ENCODE results near the gene WAS. TPM values are rescaled to one million over a fixed set of nuclear protein-coding genes. Genes with fewer than 3 reads are reported as not detected.
A peak's percentile ranks its signal among the peaks of the same experiment; 100 is the strongest.
"Not testable (repeated sequence)": the region's sequence is repeated elsewhere in the genome, so short reads cannot be mapped to it uniquely, and the experiment has no call there.

Gene WAS
- polyA plus RNA-seq, 1 donor from 2014 or later = 26.5 TPM

- Mint-ChIP-seq H3K27ac (peak overlapping the region in 2 of 3 donors; percentile 78), H3K27me3 (no peaks in the 10 kb centered on the region), H3K36me3 (peaks cover 2% of the 10 kb centered on the region), H3K4me1 (peaks cover 3 to 21% (median 15%) of the 10 kb centered on the region in 3 donors), H3K4me3 (peak overlapping the region; percentile 87 to 94 (median 91)), H3K9me3 (no peaks in the 10 kb centered on the region)
Observed at GRCh38 chrX:48676893-48677270, 6.7 kb upstream of the WAS start.

- Mint-ChIP-seq H3K27me3 (no peaks in the 10 kb centered on the region), H3K4me3 (peak overlapping the region; percentile 87 to 94 (median 91)), H3K9me3 (no peaks in the 10 kb centered on the region), H3K27ac (peak overlapping the region in 2 of 3 donors; percentile 47 to 78), H3K36me3 (peaks cover 2% of the 10 kb centered on the region), H3K4me1 (peaks cover 3 to 26% (median 15%) of the 10 kb centered on the region in 3 donors)
Observed at GRCh38 chrX:48677516-48677915, 6.1 kb upstream of the WAS start.

GRCh38 chrX:48680467-48680866 is 3.1 kb upstream of the WAS start:
- H3K27me3 Mint-ChIP-seq, H3K36me3 Mint-ChIP-seq, H3K9me3 Mint-ChIP-seq: not testable (repeated sequence)
- H3K4me1 Mint-ChIP-seq = peaks cover 10 to 40% (median 32%) of the 10 kb centered on the region in 3 donors
- H3K4me3 Mint-ChIP-seq = peak overlapping the region in 2 of 4 donors; percentile 52 to 70
- peak overlapping the region in 1 of 3 donors; percentile 21 for H3K27ac Mint-ChIP-seq

DNA sequence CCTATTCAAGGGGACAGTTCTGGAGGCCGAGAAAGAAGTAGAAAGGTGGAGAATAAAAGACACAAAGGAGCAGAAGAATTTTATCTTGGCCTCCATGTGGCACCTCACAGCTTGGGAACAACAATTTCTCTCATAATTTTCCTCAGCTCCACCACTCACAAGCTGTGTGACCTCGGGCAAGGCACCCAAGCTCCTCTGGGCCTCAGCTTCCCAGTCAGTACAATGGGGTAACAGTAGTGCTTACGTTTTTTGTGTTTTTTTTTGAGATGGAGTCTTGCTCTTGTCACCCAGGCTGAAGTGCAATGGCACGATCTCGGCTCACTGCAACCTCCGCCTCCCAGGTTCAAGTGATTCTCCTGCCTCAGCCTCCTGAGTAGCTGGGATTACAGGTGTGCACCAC is 2.7 kb upstream of the WAS start:
- H3K27me3 Mint-ChIP-seq, H3K9me3 Mint-ChIP-seq, H3K36me3 Mint-ChIP-seq: not testable (repeated sequence)
- Mint-ChIP-seq H3K4me1 (peaks cover 10 to 42% (median 32%) of the 10 kb centered on the region in 3 donors), H3K27ac (peak overlapping the region in 1 of 3 donors; percentile 21), H3K4me3 (peak overlapping the region in 2 of 4 donors; percentile 52 to 70)

DNA sequence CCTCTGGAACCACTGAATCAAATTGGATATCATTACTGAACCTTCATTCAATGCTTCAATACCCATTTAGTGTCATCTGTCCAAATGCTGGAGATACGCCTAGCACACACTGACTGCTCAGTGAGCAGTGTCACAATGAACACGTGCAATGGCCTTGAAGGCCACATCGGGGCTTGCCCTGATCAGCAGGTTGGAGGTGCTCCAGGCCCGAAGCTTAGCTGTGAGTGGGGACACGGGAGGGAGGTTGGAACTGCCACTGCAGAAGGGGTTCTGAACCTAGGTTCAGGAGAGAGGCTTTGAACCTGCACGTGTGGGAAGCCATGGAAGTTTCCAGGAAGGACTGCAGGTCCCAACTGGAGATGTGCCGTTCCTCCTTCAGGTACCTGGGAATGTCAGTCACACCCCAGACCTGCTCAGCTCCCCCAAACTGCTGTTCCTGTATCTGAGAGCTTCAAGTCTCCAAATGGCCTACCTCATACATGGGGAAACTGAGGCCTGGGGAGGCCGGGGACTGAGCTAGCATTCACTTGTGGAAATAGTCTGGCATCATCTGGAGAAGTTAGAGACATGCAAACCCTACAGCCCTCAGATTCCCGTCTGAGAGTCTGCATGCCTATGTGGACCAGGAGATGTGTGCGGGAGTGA is 1.9 kb upstream of the WAS start:
- Mint-ChIP-seq H3K27ac (peak overlapping the region in 1 of 3 donors; percentile 41), H3K4me1 (peaks cover 15 to 46% (median 34%) of the 10 kb centered on the region in 3 donors), H3K9me3 (no peaks in the 10 kb centered on the region), H3K4me3 (peak overlapping the region in 1 of 4 donors; percentile 43), H3K36me3 (peaks cover 5% of the 10 kb centered on the region), H3K27me3 (no peaks in the 10 kb centered on the region)

DNA sequence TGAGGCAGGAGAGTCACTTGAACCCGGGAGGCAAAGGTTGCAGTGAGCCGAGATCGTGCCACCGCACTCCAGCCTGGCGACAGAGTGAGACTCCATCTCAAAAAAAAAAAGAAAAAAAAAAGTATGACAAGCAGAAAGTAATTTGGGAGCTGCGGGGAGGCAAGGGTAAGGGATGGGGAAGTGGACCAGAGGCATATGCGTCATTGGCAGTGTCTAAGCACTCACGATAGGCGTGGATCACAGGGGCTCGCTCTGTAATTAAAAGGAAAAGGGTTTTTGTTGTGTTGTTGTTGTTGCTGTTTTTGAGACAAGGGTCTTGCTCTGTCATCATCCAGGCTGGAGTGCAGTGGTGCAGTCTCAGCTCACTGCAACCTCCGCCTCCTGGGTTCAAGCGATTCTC is 804 bp upstream of the WAS start:
- H3K27me3 Mint-ChIP-seq = not testable (repeated sequence)
- H3K4me3 Mint-ChIP-seq = peak overlapping the region in 2 of 4 donors; percentile 31 to 92
- H3K4me1 Mint-ChIP-seq = peaks cover 15 to 45% (median 32%) of the 10 kb centered on the region in 3 donors

DNA sequence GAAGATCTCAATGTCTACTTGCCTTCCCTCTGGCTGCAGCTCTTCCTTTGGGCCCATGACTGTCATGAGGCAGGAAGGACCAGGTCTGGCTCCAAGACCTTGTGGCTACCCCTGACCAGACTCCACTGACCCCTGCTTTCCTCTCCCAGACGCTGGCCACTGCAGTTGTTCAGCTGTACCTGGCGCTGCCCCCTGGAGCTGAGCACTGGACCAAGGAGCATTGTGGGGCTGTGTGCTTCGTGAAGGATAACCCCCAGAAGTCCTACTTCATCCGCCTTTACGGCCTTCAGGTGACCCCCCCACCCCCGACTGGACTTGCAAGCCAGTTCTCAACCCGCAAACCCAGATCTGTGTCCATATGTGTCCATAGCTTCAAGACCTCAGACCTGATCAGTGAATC is 535 bp downstream of the WAS start:
- Mint-ChIP-seq H3K27me3 (peaks cover 2% of the 10 kb centered on the region), H3K4me1 (peaks cover 12 to 45% (median 28%) of the 10 kb centered on the region in 3 donors), H3K9me3 (peaks cover 0 to 1% (median 0%) of the 10 kb centered on the region in 3 donors)

More for the DNA sequence above, 804 bp upstream of the WAS start:
- not testable (repeated sequence) for H3K9me3 Mint-ChIP-seq, H3K36me3 Mint-ChIP-seq
- H3K27ac Mint-ChIP-seq = peak overlapping the region in 1 of 3 donors; percentile 98

DNA sequence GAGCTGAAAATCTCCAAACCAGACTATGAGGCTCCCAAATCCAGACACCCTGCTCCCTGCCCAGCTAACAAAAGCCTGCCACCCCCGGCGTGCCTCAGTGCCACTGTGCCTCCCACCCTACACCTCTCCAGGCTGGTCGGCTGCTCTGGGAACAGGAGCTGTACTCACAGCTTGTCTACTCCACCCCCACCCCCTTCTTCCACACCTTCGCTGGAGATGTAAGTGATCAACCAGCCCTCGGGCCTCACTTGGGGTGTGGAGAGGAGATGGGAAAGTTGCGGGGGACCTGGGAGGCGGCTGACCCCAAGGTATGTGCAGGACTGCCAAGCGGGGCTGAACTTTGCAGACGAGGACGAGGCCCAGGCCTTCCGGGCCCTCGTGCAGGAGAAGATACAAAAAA is 1.8 kb downstream of the WAS start:
- Mint-ChIP-seq H3K27ac (no peak overlapping the region), H3K27me3 (peaks cover 2% of the 10 kb centered on the region), H3K4me1 (peaks cover 12 to 38% (median 25%) of the 10 kb centered on the region in 3 donors), H3K4me3 (peak overlapping the region in 1 of 4 donors; percentile 87), H3K36me3 (peaks cover 3% of the 10 kb centered on the region), H3K9me3 (peaks cover 0 to 1% (median 0%) of the 10 kb centered on the region in 3 donors)

More for the DNA sequence above, 535 bp downstream of the WAS start:
- H3K27ac Mint-ChIP-seq = peak overlapping the region; percentile 73 to 98 (median 92)
- H3K36me3 Mint-ChIP-seq = peaks cover 5% of the 10 kb centered on the region
- peak overlapping the region; percentile 87 to 96 (median 91) for H3K4me3 Mint-ChIP-seq

- Mint-ChIP-seq H3K9me3 (peaks cover 0 to 1% (median 0%) of the 10 kb centered on the region in 3 donors), H3K4me3 (no peak overlapping the region), H3K27ac (no peak overlapping the region), H3K27me3 (peaks cover 2% of the 10 kb centered on the region), H3K36me3 (peaks cover 3% of the 10 kb centered on the region), H3K4me1 (peaks cover 8 to 17% (median 16%) of the 10 kb centered on the region in 3 donors)
Observed at GRCh38 chrX:48688531-48689150, 5.0 kb downstream of the WAS start.

DNA sequence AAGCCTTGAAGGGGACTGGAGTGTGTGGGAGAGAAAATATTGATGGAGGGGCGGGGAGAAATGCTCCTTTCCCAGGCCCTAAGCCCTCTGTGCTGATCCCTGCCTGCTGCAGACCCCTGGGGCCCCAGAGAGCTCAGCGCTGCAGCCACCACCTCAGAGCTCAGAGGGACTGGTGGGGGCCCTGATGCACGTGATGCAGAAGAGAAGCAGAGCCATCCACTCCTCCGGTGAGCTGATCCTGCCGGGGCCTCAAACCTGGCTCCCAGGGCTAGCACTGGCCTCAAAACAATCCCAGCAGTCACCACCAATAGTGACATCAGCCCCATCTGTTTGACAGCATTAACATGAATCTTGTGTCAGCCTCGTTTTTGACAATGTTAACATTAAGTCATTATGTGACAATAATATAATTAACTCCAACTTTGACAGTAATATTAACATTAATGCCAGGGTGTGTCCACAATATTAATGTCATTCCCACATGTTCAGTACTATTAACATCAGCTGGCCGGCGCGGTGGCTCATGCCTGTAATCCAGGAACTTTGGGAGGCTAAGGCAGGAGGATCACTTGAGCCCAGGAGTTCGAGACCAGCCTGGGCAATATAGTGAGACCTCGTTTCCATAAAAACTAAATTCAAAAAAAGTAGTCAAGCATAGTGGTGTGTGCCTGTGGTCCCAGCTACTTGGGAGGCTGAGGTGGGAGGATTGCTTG is 5.8 kb downstream of the WAS start:
- H3K4me1 Mint-ChIP-seq = peaks cover 6 to 15% (median 11%) of the 10 kb centered on the region in 3 donors
- H3K9me3 Mint-ChIP-seq = peaks cover 0 to 1% (median 0%) of the 10 kb centered on the region in 3 donors
- peaks cover 3% of the 10 kb centered on the region for H3K36me3 Mint-ChIP-seq
- no peak overlapping the region for H3K27ac Mint-ChIP-seq
- H3K4me3 Mint-ChIP-seq = no peak overlapping the region
- H3K27me3 Mint-ChIP-seq = peaks cover 2% of the 10 kb centered on the region

DNA sequence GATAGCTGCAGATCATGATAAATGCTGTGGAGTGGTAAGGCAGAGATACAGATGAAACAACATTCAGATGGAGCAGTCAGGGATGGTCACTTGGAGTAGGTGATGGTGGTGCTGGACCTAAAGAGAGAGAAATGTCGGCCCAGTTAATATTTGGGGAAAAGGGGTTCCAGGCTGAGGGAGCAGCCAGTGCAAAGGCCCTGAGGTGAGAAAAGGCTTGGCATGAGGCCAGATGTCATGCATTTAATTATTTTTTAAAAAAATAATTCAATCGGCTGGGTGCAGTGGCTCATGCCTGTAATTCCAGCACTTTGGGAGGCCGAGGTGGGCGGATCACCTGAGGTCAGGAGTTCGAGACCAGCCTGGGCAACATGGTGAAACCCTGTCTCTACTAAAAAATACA is 8.1 kb downstream of the WAS start:
- H3K27ac Mint-ChIP-seq, H3K36me3 Mint-ChIP-seq, H3K4me1 Mint-ChIP-seq, H3K4me3 Mint-ChIP-seq, H3K27me3 Mint-ChIP-seq, H3K9me3 Mint-ChIP-seq: not testable (repeated sequence)

- Mint-ChIP-seq H3K27ac (peak overlapping the region in 2 of 3 donors; percentile 41 to 73), H3K36me3 (no peaks in the 10 kb centered on the region), H3K27me3 (no peaks in the 10 kb centered on the region), H3K4me1 (peaks cover 0 to 13% (median 7%) of the 10 kb centered on the region in 3 donors), H3K4me3 (peak overlapping the region in 3 of 4 donors; percentile 31 to 78 (median 77)), H3K9me3 (no peaks in the 10 kb centered on the region)
Observed at GRCh38 chrX:48694776-48695533, 11.4 kb downstream of the WAS start.

DNA sequence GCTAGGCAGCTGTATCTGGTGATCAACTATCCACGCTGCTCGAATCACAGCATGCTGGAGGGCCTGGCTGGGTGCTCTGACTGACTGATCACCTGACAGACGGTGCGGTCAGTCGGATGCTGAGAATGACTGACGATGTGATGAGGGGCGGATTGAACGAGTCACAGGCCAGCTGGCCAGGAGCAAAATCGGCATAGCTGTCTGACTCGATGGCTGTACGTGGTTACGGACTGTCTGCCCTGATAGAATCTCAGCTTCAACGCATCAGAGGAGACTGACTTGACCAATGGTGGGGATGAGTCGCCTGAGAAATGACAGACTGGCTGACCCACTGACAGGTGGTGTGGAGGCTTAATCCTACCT is 11.9 kb downstream of the WAS start:
- Mint-ChIP-seq H3K36me3 (no peaks in the 10 kb centered on the region), H3K27ac (peak overlapping the region in 2 of 3 donors; percentile 54 to 85), H3K9me3 (no peaks in the 10 kb centered on the region), H3K4me3 (peak overlapping the region in 3 of 4 donors; percentile 78 to 91 (median 88)), H3K27me3 (no peaks in the 10 kb centered on the region), H3K4me1 (peaks cover 0 to 13% (median 7%) of the 10 kb centered on the region in 3 donors)

DNA sequence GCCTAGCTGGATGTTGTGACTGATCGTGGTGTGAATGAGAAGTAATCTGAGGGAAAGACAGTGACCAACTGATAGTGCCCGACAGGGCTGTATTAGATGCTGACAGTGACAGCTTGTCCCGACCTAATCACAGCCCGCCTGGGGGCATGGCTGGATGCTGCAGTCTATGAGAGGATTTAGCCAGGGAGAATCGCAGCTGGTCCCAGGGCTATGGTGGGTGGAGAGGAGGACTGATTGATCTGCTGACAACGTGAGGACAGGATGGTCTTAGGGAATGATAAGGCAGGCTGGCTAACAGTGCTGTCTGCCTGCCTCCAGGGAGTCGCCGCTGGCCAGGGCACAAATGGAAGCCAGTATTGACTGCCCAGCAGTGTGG is 12.3 kb downstream of the WAS start:
- Mint-ChIP-seq H3K4me3 (peak overlapping the region; percentile 78 to 95 (median 90)), H3K36me3 (no peaks in the 10 kb centered on the region), H3K27me3 (no peaks in the 10 kb centered on the region), H3K9me3 (no peaks in the 10 kb centered on the region), H3K4me1 (peaks cover 0 to 13% (median 7%) of the 10 kb centered on the region in 3 donors), H3K27ac (peak overlapping the region; percentile 54 to 85 (median 76))
